Activated CD4-positive, alpha-beta T cell treated with anti-CD3 and anti-CD28 coated beads, Interleukin-2, amount 50 U/mL, for 48 hours (primary cell): ENCODE measurements around the gene USP3.
"Not testable (repeated sequence)": the region's sequence is repeated elsewhere in the genome, so short reads cannot be mapped to it uniquely, and the experiment has no call there.

ENCODE experiments used
- DNase-seq, 2 experiments: peaks; one replicate each; pipeline ENCODE4 v3.0.0-alpha.2; 2020

The USP3 gene

GRCh38 chr15:63476229-63476632, 28.2 kb upstream of the USP3 start:
- DNase-seq: no peak

- DNase-seq: no peak
These were observed 26.1 kb upstream of the USP3 start for GRCh38 chr15:63478243-63478642.

- no peak for DNase-seq
These were observed 24.0 kb upstream of the USP3 start for GRCh38 chr15:63480441-63480821.

- peak in 1 of 2 experiments; percentile 62 for DNase-seq
These were observed 23.1 kb upstream of the USP3 start for GRCh38 chr15:63481105-63481810.

GRCh38 chr15:63482874-63483323, 21.5 kb upstream of the USP3 start:
- DNase-seq: no peak

- DNase-seq: no peak
These were observed 20.6 kb upstream of the USP3 start for GRCh38 chr15:63483521-63484371.

- no peak for DNase-seq
These were observed 19.8 kb upstream of the USP3 start for GRCh38 chr15:63484433-63485186.

GRCh38 chr15:63487076-63487757, 17.2 kb upstream of the USP3 start:
- DNase-seq: peak; percentile 94 to 96

GRCh38 chr15:63487758-63488397, 16.5 kb upstream of the USP3 start:
- not testable (repeated sequence) for DNase-seq

- DNase-seq: no peak
These were observed 15.9 kb upstream of the USP3 start for GRCh38 chr15:63488398-63488960.

GRCh38 chr15:63489352-63489751, 15.0 kb upstream of the USP3 start:
- DNase-seq: no peak

GRCh38 chr15:63490345-63491034, 13.9 kb upstream of the USP3 start:
- DNase-seq: no peak

GRCh38 chr15:63491116-63491827, 13.1 kb upstream of the USP3 start:
- no peak for DNase-seq

GRCh38 chr15:63491979-63492378, 12.4 kb upstream of the USP3 start:
- no peak for DNase-seq

GRCh38 chr15:63492541-63493077, 11.8 kb upstream of the USP3 start:
- no peak for DNase-seq

GRCh38 chr15:63493436-63493835, 11.0 kb upstream of the USP3 start:
- DNase-seq: no peak

- peak in 1 of 2 experiments; percentile 52 for DNase-seq
These were observed 10.0 kb upstream of the USP3 start for GRCh38 chr15:63494408-63494807.

GRCh38 chr15:63495343-63495742, 9.1 kb upstream of the USP3 start:
- no peak for DNase-seq

- no peak for DNase-seq
These were observed 8.5 kb upstream of the USP3 start for GRCh38 chr15:63495780-63496488.
